GM19099 (cell line): ENCODE results near the gene TTN.

ENCODE experiments used
- POLR2A ChIP-seq: IDR thresholded peaks from 3 replicates; pipeline ENCODE4 v1.6.1; 2011; ENCODE audit warnings: low read depth; ENCODE audit not compliant: insufficient read length; ENCODE audit errors: extremely low read depth

The TTN gene

GRCh38 chr2:178731300-178731699 is 75.9 kb downstream of the TTN start:
- no peak for TF ChIP-seq POLR2A

- no peak for TF ChIP-seq POLR2A
Observed at GRCh38 chr2:178730049-178730448, 77.2 kb downstream of the TTN start.

GRCh38 chr2:178723786-178724346 is 83.4 kb downstream of the TTN start:
- no peak for TF ChIP-seq POLR2A

- no peak for TF ChIP-seq POLR2A
Observed at GRCh38 chr2:178722296-178722695, 84.9 kb downstream of the TTN start.

GRCh38 chr2:178718988-178719387 is 88.2 kb downstream of the TTN start:
- no peak for TF ChIP-seq POLR2A

GRCh38 chr2:178718283-178718682 is 88.9 kb downstream of the TTN start:
- no peak for TF ChIP-seq POLR2A

- TF ChIP-seq POLR2A: no peak
Observed at GRCh38 chr2:178716394-178716793, 90.8 kb downstream of the TTN start.

GRCh38 chr2:178715366-178715765 is 91.9 kb downstream of the TTN start:
- no peak for TF ChIP-seq POLR2A

- TF ChIP-seq POLR2A: no peak
Observed at GRCh38 chr2:178707476-178707875, 99.7 kb downstream of the TTN start.

GRCh38 chr2:178704876-178705275 is 102.3 kb downstream of the TTN start:
- TF ChIP-seq POLR2A: no peak

- no peak for TF ChIP-seq POLR2A
Observed at GRCh38 chr2:178702361-178702760, 104.9 kb downstream of the TTN start.

GRCh38 chr2:178700922-178701342 is 106.3 kb downstream of the TTN start:
- no peak for TF ChIP-seq POLR2A

- TF ChIP-seq POLR2A: no peak
Observed at GRCh38 chr2:178700136-178700535, 107.1 kb downstream of the TTN start.

- TF ChIP-seq POLR2A: no peak
Observed at GRCh38 chr2:178692845-178693244, 114.4 kb downstream of the TTN start.

GRCh38 chr2:178689808-178690207 is 117.4 kb downstream of the TTN start:
- TF ChIP-seq POLR2A: no peak

- TF ChIP-seq POLR2A: no peak
Observed at GRCh38 chr2:178683877-178684276, 123.3 kb downstream of the TTN start.

GRCh38 chr2:178681081-178681480 is 126.1 kb downstream of the TTN start:
- no peak for TF ChIP-seq POLR2A
